CD4-positive, alpha-beta T cell treated with Interleukin-4 for 1 hour (primary cell): Measurements from ENCODE around the gene STXBP6.
"Not testable (repeated sequence)": the region's sequence is repeated elsewhere in the genome, so short reads cannot be mapped to it uniquely, and the experiment has no call there.

Source experiments
- DNase-seq, 2 donors: peaks; one replicate each; pipeline ENCODE4 v3.0.0-alpha.2; 2020 to 2022

The STXBP6 gene

DNA sequence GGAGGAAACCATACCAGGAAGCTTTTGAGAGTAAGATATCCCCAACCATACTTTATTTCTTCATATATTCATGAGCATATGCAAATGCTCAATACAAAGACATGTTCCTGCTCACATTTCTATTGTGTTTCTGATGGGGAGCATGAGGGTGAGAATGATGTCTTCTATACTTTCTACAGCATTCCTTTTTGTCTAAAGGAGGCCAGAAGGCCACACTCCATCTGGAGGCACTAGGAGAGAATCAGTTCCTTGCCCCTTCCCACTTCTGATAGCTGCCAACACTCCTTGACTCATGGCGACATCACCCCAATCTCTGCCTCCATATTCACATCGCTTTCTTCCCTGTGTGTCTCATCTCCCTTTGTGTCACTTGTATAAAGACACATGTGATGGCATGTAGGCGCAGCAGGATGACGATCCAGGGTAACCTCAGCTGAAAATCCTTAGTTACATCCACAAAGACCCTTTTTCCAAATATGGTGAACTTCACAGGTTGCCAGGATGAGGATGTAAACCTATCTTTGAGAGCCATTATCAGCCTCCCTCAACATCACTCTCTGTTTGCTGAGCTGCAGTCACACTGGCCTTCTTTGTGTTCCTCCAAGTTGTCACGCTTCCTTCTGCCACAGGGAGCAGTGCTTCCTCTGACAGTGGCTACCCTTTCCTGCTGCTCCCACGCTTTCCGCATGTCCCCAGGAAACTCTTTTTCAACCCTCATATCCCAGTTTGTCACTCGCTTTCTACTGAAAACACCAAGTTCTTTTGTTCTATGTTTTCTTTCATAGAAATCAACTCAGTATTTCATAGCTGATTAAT lies 96.9 kb downstream of the STXBP6 start:
- DNase-seq = no peak

GRCh38 chr14:24948261-24948847 lies 101.6 kb downstream of the STXBP6 start:
- no peak for DNase-seq

- DNase-seq = no peak
Observed at GRCh38 chr14:24947131-24947530, 102.8 kb downstream of the STXBP6 start.

- no peak for DNase-seq
Observed at GRCh38 chr14:24944800-24945199, 105.1 kb downstream of the STXBP6 start.

DNA sequence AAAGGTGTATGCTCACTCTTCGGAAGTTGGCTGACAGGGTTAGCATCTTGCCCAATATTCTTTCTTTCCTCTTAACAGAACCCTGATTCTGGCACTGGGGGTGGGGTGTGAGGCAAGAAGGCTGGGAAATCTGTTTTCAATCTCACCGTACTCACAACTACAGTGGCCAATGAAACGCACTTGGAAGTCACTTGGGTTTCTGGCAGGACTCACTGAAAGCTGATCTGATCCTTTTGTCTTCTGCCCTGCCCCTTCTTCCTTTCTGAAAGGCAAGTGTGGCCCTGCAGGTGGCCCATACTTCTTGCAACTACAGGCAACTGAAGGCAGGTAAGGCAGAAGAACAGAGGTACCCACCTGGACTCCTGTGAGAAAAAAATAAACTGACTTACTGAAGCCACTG lies 106.9 kb downstream of the STXBP6 start:
- DNase-seq = no peak

DNA sequence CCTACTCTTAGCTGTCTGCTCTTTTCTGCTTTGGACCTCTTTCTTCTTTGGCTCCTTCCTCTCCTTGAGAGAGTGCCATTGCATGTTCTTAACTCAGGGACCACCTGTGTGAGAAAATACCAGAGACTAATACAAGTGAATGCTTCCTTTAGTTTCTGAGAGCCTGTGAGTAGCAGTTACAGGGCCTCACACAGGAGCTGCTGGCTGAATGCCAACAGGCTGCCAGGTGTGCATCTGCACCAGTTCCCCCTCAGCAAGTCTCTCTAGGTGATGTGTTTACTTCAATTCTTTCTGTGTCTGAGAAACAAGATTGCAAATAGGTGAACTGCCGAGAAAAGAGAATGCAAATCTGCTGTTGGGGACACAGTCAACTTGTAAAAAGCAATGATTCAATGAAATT lies 108.2 kb downstream of the STXBP6 start:
- DNase-seq = no peak

GRCh38 chr14:24940213-24940783 lies 109.6 kb downstream of the STXBP6 start:
- no peak for DNase-seq

GRCh38 chr14:24938593-24938992 lies 111.4 kb downstream of the STXBP6 start:
- no peak for DNase-seq

DNA sequence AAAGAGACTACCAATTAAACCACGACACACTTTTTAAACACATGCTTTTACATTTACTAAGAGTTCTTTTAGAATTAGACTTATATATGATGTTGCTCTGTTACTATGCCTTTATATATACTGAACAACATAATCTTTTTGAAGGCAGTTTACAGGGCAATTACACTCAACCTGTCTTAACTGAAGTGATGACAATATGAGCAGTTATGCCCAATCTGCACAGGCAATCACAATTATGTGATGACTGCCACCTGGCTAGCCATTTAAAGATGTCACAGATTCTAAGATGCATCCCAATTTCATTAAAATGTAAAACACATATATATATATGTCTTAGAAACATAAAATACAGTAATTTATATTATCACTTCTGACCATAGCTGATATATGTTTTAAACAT lies 112.6 kb downstream of the STXBP6 start:
- no peak for DNase-seq

GRCh38 chr14:24936773-24937172 lies 113.2 kb downstream of the STXBP6 start:
- not testable (repeated sequence) for DNase-seq

GRCh38 chr14:24935796-24936195 lies 114.2 kb downstream of the STXBP6 start:
- DNase-seq = no peak

GRCh38 chr14:24928386-24928900 lies 121.5 kb downstream of the STXBP6 start:
- DNase-seq = no peak

- DNase-seq = no peak
Observed at GRCh38 chr14:24927809-24928208, 122.1 kb downstream of the STXBP6 start.

DNA sequence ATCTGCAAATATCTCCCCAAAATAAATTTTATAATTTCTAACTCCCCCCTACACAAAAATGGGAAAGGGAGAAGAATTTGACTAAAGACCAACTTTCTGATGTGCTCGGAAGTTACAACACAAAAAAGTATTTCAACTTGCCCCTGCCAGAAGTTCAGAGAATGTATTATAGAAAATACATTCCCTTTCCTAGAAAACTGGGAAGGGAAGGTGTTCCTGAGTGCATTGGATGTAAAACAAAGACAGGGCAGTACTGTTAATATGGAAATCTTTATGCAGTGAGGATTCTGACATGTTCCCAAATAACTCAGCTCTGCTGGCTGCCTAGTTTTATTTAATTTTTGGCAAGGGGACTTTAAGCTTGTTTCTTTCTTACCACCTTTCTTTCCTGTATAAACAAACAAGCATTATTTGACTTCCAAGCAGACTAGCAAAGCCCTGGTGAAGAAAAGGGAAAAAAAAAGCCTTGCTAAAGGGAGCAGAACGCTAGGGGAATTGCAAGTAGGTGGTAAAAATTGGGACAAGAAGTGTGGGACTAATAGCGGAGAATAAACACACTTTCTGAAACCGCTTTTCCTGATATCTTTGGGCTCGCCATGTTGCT lies 124.1 kb downstream of the STXBP6 start:
- DNase-seq = no peak

GRCh38 chr14:24924544-24924943 lies 125.4 kb downstream of the STXBP6 start:
- DNase-seq = no peak

DNA sequence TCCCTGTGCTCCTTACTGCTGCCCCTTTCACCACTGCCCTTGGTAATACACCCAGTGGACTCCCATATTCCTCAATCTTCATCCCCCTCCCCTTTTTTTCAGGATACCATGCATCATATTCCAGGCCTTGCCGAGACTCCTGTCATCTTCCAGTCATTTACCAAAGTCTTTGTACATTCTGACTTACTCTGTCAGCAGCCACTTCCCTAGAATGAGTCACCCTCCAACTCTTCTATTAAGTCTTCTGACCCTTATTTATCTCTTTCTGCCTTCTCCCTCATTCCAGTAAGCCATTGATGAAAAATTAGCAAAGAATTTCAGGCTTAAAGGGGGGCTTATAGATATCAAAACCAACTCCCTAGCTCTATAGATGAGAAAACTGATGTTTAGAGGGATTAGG lies 128.0 kb downstream of the STXBP6 start:
- DNase-seq = no peak

GRCh38 chr14:24920265-24921075 lies 129.5 kb downstream of the STXBP6 start:
- DNase-seq = no peak

DNA sequence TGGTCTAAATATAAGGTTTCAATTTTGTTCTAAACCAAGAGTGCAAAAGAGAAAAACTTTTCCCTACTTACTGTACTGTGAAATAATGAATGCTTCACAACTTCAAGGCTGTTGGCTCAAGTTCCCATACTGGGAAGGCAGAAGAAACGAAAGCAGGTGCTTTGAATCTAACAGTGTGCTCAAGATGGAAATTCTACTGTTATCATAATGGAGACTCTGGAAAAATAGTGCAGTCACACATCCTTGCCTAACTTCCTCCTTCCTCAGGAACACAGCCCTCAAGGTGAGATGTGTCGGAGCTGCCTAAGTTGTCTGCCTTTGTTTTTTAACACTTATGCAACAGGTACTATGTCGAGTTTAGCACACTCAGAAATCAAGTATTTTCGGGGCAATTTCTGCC lies 131.1 kb downstream of the STXBP6 start:
- DNase-seq = no peak

DNA sequence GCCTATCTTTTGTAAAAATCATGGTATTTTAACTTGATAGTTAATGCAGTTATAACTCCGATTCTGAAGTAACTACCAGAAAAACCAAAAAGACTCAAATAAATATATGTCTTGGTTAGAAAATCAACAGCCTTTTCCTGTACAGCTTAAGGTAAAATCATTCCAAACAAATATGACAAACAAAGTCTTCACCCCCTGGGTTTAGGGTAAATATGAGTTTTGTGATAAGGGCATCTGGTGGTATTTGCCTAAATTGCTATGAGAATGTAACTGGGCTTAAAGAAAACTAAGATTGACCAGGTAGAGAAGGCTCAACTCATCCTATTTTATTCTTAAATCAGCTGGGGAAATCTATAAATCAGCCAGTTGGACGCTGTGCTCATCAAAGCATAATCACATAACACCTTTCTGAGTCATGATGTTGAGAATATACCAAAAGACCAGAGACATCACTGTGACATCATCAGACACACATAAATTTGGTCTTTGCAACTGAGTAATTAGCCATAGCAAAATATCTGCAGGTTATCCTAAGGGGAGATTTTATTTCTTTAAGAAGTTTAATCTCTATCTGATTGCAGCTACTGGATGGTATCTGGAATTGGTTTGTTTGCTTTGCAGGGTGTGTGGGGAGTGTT lies 133.9 kb downstream of the STXBP6 start:
- no peak for DNase-seq

DNA sequence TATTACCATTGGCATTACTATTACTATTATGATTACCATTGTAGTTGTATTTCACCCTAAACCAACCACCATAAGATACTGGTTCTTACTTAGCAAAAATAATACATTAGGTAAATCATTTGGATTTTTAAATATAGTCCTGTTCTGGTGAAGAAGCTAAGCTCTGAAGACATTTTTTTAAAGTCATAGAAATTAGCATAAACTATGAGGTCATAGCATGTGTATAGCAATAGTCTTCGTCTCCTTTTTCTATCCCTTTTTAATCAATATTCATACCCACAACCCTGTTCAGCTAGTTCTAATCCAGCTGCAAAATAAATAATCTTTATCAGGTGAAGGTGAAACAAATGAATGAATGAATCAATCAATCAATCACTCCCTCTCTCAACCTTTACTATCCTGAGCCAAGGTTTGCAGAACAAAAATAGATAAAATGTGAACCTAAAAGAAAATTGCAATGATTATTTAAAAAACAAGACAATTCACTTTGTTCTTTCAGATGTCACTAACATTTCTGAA lies 134.5 kb downstream of the STXBP6 start:
- no peak for DNase-seq

DNA sequence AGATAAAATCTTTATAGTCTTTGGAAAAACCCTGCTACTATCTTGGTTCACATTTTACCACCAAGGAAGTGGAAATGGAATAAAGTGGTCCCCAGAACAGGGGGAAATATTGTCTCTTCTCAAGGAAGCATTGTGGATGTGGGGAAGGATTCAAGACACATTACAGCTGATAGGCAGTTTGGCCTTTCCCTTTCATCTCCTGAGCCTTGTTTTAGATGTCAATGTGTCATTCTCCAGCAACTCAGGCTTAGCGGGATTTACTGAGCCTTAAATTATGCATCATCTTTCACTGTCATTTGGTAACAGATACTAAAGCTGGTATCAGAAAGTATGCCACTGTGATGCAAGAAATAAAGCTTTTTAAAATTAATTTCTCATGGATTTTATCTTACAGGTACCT lies 136.2 kb downstream of the STXBP6 start:
- DNase-seq = no peak

DNA sequence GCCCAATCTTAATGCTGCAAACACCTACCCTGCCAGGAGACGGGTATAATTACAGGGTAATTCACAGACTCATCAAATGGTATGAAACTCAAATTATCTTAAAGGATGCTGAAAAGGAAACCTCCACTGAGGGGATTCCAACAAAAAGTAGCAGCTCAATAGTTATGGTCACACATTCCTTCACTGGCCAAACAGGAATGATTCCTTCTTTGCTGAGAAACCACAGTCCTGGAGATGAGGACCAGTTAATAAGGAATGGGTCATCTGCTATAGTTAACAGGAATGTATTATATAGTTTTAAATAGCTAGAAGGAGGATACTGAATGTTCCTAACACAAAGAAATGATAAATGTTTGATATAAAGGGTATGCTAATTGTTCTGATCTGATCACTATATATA lies 136.9 kb downstream of the STXBP6 start:
- no peak for DNase-seq
